IMR-90 (cell line): ENCODE data around the gene CCDC69. TPM values are rescaled to one million over a fixed set of nuclear protein-coding genes. Genes with fewer than 3 reads are reported as not detected.
A peak's percentile ranks its signal among the peaks of the same experiment; 100 is the strongest.

Experiments used
- ATAC-seq: fragments of 200-7000 bp; cut with Tn5 transposase; 2 replicates; pipeline ENCODE4 v1.9.1; 2020; ENCODE audit warnings: low read depth, mild to moderate bottlenecking, moderate library complexity
- BruUV-seq: library from RNA; stranded (reverse); fragments of 400-500 nt; replicated peaks from 2 replicates; lab custom pipeline; 2021; lab: Mats Ljungman, UMichigan
- CTCF ChIA-PET: fragments of 300-600 bp; formaldehyde crosslinking; extraction: SDS; loops from one replicate; lab custom pipeline; 2021; ENCODE audit warnings: antibody characterized with exemption; lab: Yijun Ruan, JAX
- POLR2A ChIA-PET: fragments of 300-600 bp; sonication (Branson Sonifier 250); formaldehyde crosslinking; loops from one replicate; lab custom pipeline; 2022; ENCODE audit warnings: antibody characterized with exemption; ENCODE audit not compliant: unreplicated experiment; lab: Charles Lee
- DNase-seq: peaks from one replicate; pipeline ENCODE4 v3.0.0; 2013
- H2AFZ ChIP-seq: replicated peaks from 2 replicates; pipeline ENCODE3; 2013; ENCODE audit warnings: low read length, mild to moderate bottlenecking; ENCODE audit not compliant: poor library complexity
- H2AK5ac ChIP-seq: 2 replicates; pipeline ENCODE4 v1.6.1; 2013; ENCODE audit warnings: low read depth, low read length, inconsistent platforms
- H2AK9ac ChIP-seq: replicated peaks from 2 replicates; pipeline ENCODE3; 2013; ENCODE audit warnings: mild to moderate bottlenecking, low read depth, low read length, moderate library complexity; ENCODE audit not compliant: poor library complexity
- H2BK120ac ChIP-seq: 2 replicates; pipeline ENCODE4 v1.6.1; 2013; ENCODE audit warnings: low read depth, low read length, inconsistent platforms
- H2BK15ac ChIP-seq: 3 replicates; pipeline ENCODE4 v1.6.1; 2013; ENCODE audit warnings: low read depth, low read length, inconsistent platforms
- H2BK20ac ChIP-seq: 2 replicates; pipeline ENCODE4 v1.6.1; 2013; ENCODE audit warnings: low read depth, mild to moderate bottlenecking, inconsistent platforms, low read length, moderate library complexity
- H2BK5ac ChIP-seq: 2 replicates; pipeline ENCODE4 v1.6.1; 2013; ENCODE audit warnings: mild to moderate bottlenecking, low read depth, low read length, inconsistent platforms; ENCODE audit not compliant: poor library complexity, severe bottlenecking
- H3K14ac ChIP-seq: replicated peaks from 2 replicates; pipeline ENCODE4 v1.6.1; 2013; ENCODE audit warnings: low read depth, low read length, inconsistent platforms
- H3K18ac ChIP-seq: 2 replicates; pipeline ENCODE4 v1.6.1; 2013; ENCODE audit warnings: low read depth, low read length, control low read depth
- H3K23ac ChIP-seq: 2 replicates; pipeline ENCODE4 v1.6.1; 2013; ENCODE audit warnings: low read depth, low read length, inconsistent platforms
- H3K27ac ChIP-seq: 2 replicates; pipeline ENCODE4 v1.5.1; 2013; ENCODE audit warnings: mild to moderate bottlenecking, control low read depth, low read length; ENCODE audit not compliant: insufficient read depth
- H3K27me3 ChIP-seq: 2 replicates; pipeline ENCODE4 v1.6.1; 2013; ENCODE audit warnings: low read length; ENCODE audit not compliant: control insufficient read depth, insufficient read depth
- H3K36me3 ChIP-seq: 2 replicates; pipeline ENCODE4 v1.6.1; 2013; ENCODE audit warnings: low read length, mixed read lengths; ENCODE audit not compliant: control insufficient read depth, insufficient read depth
- H3K4ac ChIP-seq: 2 replicates; pipeline ENCODE4 v1.6.1; 2013; ENCODE audit warnings: low read depth, low read length, inconsistent platforms
- H3K4me1 ChIP-seq: 2 replicates; pipeline ENCODE4 v1.6.1; 2013; ENCODE audit warnings: low read length, mixed read lengths; ENCODE audit not compliant: control insufficient read depth, insufficient read depth
- H3K4me2 ChIP-seq: 2 replicates; pipeline ENCODE4 v1.6.1; 2013; ENCODE audit warnings: low read depth, mild to moderate bottlenecking, control low read depth, low read length, moderate library complexity
- H3K4me3 ChIP-seq: 2 replicates; pipeline ENCODE4 v1.5.1; 2013; ENCODE audit warnings: low read depth, mild to moderate bottlenecking, control low read depth, low read length, moderate library complexity; ENCODE audit not compliant: insufficient read depth
- H3K56ac ChIP-seq: 2 replicates; pipeline ENCODE4 v1.6.1; 2013; ENCODE audit warnings: low read length, inconsistent platforms; ENCODE audit not compliant: insufficient read depth; ENCODE audit errors: extremely low read depth
- H3K79me1 ChIP-seq, 2 experiments: 2 replicates each; pipeline ENCODE4 v1.6.1; 2013; ENCODE audit warnings: low read length in 2 of 2, inconsistent platforms in 1 of 2, low read depth in 1 of 2
- H3K9ac ChIP-seq: 2 replicates; pipeline ENCODE4 v1.6.1; 2013; ENCODE audit warnings: low read depth, low read length, control low read depth
- H3K9me1 ChIP-seq: 2 replicates; pipeline ENCODE4 v1.6.1; 2013; ENCODE audit warnings: low read length, inconsistent platforms; ENCODE audit not compliant: insufficient read depth
- H3K9me3 ChIP-seq: 2 replicates; pipeline ENCODE4 v1.6.1; 2013; ENCODE audit warnings: low read length; ENCODE audit not compliant: control insufficient read depth, insufficient read depth
- H4K20me1 ChIP-seq: 2 replicates; pipeline ENCODE4 v1.6.1; 2013; ENCODE audit warnings: low read length, inconsistent platforms; ENCODE audit not compliant: insufficient read depth
- H4K5ac ChIP-seq: 2 replicates; pipeline ENCODE4 v1.6.1; 2013; ENCODE audit warnings: mild to moderate bottlenecking, low read depth, low read length, control low read depth
- H4K8ac ChIP-seq, 2 experiments: 2 replicates each; pipeline ENCODE4 v1.6.1; 2013; ENCODE audit warnings: low read depth in 2 of 2, low read length in 2 of 2, control low read depth in 1 of 2, inconsistent platforms in 1 of 2
- H4K91ac ChIP-seq: 2 replicates; pipeline ENCODE4 v1.6.1; 2013; ENCODE audit warnings: low read depth, low read length, inconsistent platforms; ENCODE audit not compliant: insufficient read depth
- FOS ChIP-seq: fragments of 150-350 bp; IDR thresholded peaks from 2 replicates; pipeline ENCODE4 v1.6.1; 2016; ENCODE audit warnings: low read depth, low read length
- MAFK ChIP-seq: IDR thresholded peaks from 2 replicates; pipeline ENCODE4 v1.6.1; 2012; ENCODE audit warnings: low read depth, low read length, improper control_type of control experiment
- RCOR1 ChIP-seq: IDR thresholded peaks from 2 replicates; pipeline ENCODE4 v1.6.1; 2012; ENCODE audit warnings: mild to moderate bottlenecking, low read length, improper control_type of control experiment; ENCODE audit not compliant: insufficient replicate concordance
- WGBS, 2 experiments: methylation state at CpG; one replicate each; pipeline versions ENCODE4 v1.1.5 to v1.1.7; 2013; ENCODE audit warnings: missing lambda C conversion rate in 2 of 2; ENCODE audit not compliant: insufficient read length in 1 of 2; ENCODE audit errors: extremely low coverage in 2 of 2; 5-methylcytosine and 5-hydroxymethylcytosine counted together
- dilution Hi-C: fragments of 300-500 bp; cut with HindIII; formaldehyde crosslinking; loops from one replicate; pipeline ENCODE4 v1.14.3; 2018; ENCODE audit warnings: low sequenced_read_pairs; ENCODE audit not compliant: unreplicated experiment
- in situ Hi-C: fragments of 300-500 bp; cut with MboI; formaldehyde crosslinking; loops from 3 replicates; pipeline ENCODE4 v1.14.3; 2019; ENCODE audit warnings: low sequenced_read_pairs, inconsistent platforms, mixed read lengths
- intact Hi-C: fragments of 100-400 bp; cut with micrococcal nuclease; formaldehyde crosslinking; loops from 2 replicates; pipeline ENCODE4 v1.10.0; 2022
- polyA plus RNA-seq, 3 experiments: library from polyadenylated mRNA; depleted of rRNA; stranded (reverse); fragments of >200 nt; gene quantifications; 2 replicates each; pipeline ENCODE4 v1.2.3, GENCODE V29; 2012; ENCODE audit warnings: low replicate concordance in 1 of 3
- total RNA-seq: library from RNA; depleted of rRNA; stranded (reverse); fragments of >200 nt; gene quantifications from 2 replicates; pipeline ENCODE4 v1.2.3, GENCODE V29; 2012

CCDC69 gene
- total and polyA plus RNA-seq, 2 of the 4 experiments (the other 2 are of a cell fraction), result 0.36 to 0.48 TPM

DNA sequence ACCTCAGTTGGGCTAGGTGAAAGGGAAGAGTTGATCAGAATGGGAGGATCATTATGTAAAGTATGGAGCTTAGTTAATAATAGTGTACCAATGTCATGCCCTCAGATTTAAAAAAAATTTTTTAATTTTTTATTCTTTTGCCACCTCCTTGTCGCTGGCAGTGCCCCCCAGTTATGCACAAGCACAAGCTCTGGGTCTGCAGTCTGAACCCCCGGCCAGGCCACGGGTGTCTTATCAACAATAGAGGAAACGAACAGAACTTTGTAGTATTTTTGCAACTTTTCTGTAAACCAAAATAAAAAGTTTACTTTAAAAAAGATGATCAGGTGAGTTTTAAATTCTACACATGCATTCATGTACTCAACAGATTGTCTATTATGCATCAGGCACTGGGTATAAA lies 27.7 kb upstream of the CCDC69 start:
- dilution Hi-C loops (no loop called here), intact Hi-C loops (loop anchor here (2.0 to 5.0 kb wide), 2 partner anchors 449 to 521 kb away; no protein-coding TSS in a partner anchor), in situ Hi-C loops (no loop called here)
- Histone ChIP-seq H3K4me1 (no peaks in the 10 kb centered on the region), H4K91ac (no peak overlapping the region), H3K4ac (no peak overlapping the region), H3K27me3 (peaks cover 17% of the 10 kb centered on the region), H3K56ac (no peak overlapping the region), H3K4me2 (no peak overlapping the region), H3K9ac (no peak overlapping the region), H2AK5ac (no peak overlapping the region), H2BK15ac (no peak overlapping the region), H2BK120ac (no peak overlapping the region), H3K18ac (no peak overlapping the region), H2AFZ (no peak overlapping the region), H3K79me1 (peaks cover 0 to 5% of the 10 kb centered on the region in 2 experiments; a peak in 2 of 4 replicates), H4K8ac (no peak overlapping the region), H3K4me3 (no peak overlapping the region), H2BK5ac (no peak overlapping the region), H3K14ac (no peak overlapping the region), H3K23ac (0 out of 2 replicates have a peak overlapping the region, but pooled peaks have one; percentile 59), H2BK20ac (no peak overlapping the region), H3K9me3 (no peaks in the 10 kb centered on the region), H4K20me1 (no peaks in the 10 kb centered on the region), H4K5ac (no peak overlapping the region), H2AK9ac (no peak overlapping the region), H3K36me3 (no peaks in the 10 kb centered on the region), H3K27ac (no peak overlapping the region), H3K9me1 (peaks cover 3% of the 10 kb centered on the region; the same call in 1 of the 2 replicates)
- no peak for ATAC-seq
- ChIA-PET POLR2A (no interaction called here), CTCF (interaction anchor here (0.5 to 2.0 kb wide), 3 partner anchors 13 to 691 kb away, joined by 3 to 8 read pairs (median 3); partner anchors contain the start of gene SMIM3)
- WGBS, 2 experiments, result no CpG with 5 or more reads among the region's 4 CpGs
- TF ChIP-seq MAFK (no peak), FOS (no peak), RCOR1 (no peak)
- no peak for DNase-seq
- no TSS peak for BruUV-seq
